Mammary epithelial cell (primary cell): ENCODE measurements around the gene TMEM108.

Experiments used
- EZH2 ChIP-seq: IDR thresholded peaks from 2 replicates; pipeline ENCODE4 v1.6.1; 2012; ENCODE audit warnings: low read length, inconsistent platforms, borderline replicate concordance
- TF ChIP-seq, protein P1 (sequence below), 2 donors: IDR thresholded peaks in 1 of 2; conservative IDR thresholded peaks in 1 of 2; 2 replicates each; pipeline ENCODE4 v1.5.1; 2011 to 2012; ENCODE audit warnings: inconsistent platforms in 2 of 2, low read length in 2 of 2, mild to moderate bottlenecking in 2 of 2, control low read depth in 1 of 2, low read depth in 1 of 2; ENCODE audit not compliant: insufficient read depth in 1 of 2; ENCODE audit errors: extremely low read depth in 1 of 2

DNA sequence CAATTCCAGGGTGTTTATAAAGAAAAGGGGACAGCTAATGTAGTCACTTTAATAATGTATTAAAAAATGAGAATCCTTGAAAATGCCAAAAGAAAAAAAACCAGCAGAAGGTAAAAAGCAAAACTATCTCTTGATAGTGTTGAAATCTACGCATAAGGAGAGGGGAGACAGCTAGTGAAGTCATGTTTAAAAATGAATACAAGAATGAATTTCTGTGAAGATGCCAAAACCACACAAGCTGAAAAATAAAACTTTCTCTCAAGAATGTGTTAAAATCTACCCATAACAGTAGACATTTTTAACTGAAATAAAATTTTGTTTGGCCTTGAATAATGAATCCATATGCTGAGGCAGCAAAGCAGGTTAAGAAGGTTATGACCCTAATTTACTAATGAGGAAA lies 42.2 kb upstream of the TMEM108 start:
- TF ChIP-seq EZH2, result no peak
- TF ChIP-seq, protein P1, sequence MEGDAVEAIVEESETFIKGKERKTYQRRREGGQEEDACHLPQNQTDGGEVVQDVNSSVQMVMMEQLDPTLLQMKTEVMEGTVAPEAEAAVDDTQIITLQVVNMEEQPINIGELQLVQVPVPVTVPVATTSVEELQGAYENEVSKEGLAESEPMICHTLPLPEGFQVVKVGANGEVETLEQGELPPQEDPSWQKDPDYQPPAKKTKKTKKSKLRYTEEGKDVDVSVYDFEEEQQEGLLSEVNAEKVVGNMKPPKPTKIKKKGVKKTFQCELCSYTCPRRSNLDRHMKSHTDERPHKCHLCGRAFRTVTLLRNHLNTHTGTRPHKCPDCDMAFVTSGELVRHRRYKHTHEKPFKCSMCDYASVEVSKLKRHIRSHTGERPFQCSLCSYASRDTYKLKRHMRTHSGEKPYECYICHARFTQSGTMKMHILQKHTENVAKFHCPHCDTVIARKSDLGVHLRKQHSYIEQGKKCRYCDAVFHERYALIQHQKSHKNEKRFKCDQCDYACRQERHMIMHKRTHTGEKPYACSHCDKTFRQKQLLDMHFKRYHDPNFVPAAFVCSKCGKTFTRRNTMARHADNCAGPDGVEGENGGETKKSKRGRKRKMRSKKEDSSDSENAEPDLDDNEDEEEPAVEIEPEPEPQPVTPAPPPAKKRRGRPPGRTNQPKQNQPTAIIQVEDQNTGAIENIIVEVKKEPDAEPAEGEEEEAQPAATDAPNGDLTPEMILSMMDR (conservative IDR thresholded peaks at IDR 0.05 in 1 of 2, IDR thresholded peaks at IDR 0.05 in 1 of 2; ENCODE audit: extremely low read depth in 1 of 2, insufficient read depth in 1 of 2, low read depth in 1 of 2, low read length in 2 of 2), result no peak
